Neuronal stem cell (in vitro differentiated cells): ENCODE results near the gene ANKRD44.

ENCODE experiments used
- DNase-seq: peaks from one replicate; pipeline ENCODE4 v3.0.0-alpha.2; 2013; ENCODE audit warnings: low spot score
- H2AFZ ChIP-seq: one replicate; pipeline ENCODE4 v1.6.1; 2013; ENCODE audit warnings: mild to moderate bottlenecking, low read length, inconsistent platforms
- H2AK5ac ChIP-seq: 2 replicates; pipeline ENCODE4 v1.6.1; 2013; ENCODE audit warnings: low read depth, mild to moderate bottlenecking, inconsistent platforms, low read length, moderate library complexity, mixed read lengths
- H2BK120ac ChIP-seq: 2 replicates; pipeline ENCODE4 v1.6.1; 2013; ENCODE audit warnings: low read depth, mild to moderate bottlenecking, inconsistent platforms, low read length, moderate library complexity, mixed read lengths
- H2BK12ac ChIP-seq: one replicate; pipeline ENCODE4 v1.6.1; 2013; ENCODE audit warnings: low read length, inconsistent platforms
- H2BK15ac ChIP-seq: 2 replicates; pipeline ENCODE4 v1.6.1; 2013; ENCODE audit warnings: mild to moderate bottlenecking, low read length, inconsistent platforms, mixed read lengths
- H2BK5ac ChIP-seq: one replicate; pipeline ENCODE4 v1.6.1; 2013; ENCODE audit warnings: inconsistent platforms, mild to moderate bottlenecking, low read length, moderate library complexity
- H3K14ac ChIP-seq: one replicate; pipeline ENCODE4 v1.6.1; 2013; ENCODE audit warnings: low read length, inconsistent platforms
- H3K18ac ChIP-seq: 2 replicates; pipeline ENCODE4 v1.6.1; 2013; ENCODE audit warnings: low read length, inconsistent platforms
- H3K23ac ChIP-seq: 2 replicates; pipeline ENCODE4 v1.6.1; 2013; ENCODE audit warnings: low read depth, mild to moderate bottlenecking, mixed read lengths, low read length, inconsistent platforms; ENCODE audit not compliant: poor library complexity
- H3K27ac ChIP-seq: replicated peaks from 3 replicates; pipeline ENCODE4 v1.5.1; 2013; ENCODE audit warnings: low read length, inconsistent platforms
- H3K27me3 ChIP-seq, 3 experiments: 2 replicates each; pipeline ENCODE4 v1.6.1; 2013; ENCODE audit warnings: low read length in 3 of 3, mild to moderate bottlenecking in 2 of 3, inconsistent platforms in 1 of 3, low read depth in 1 of 3, mixed read lengths in 1 of 3, moderate library complexity in 1 of 3; ENCODE audit not compliant: control insufficient read depth in 3 of 3, insufficient read depth in 3 of 3
- H3K36me3 ChIP-seq, 2 donors: replicated peaks in 1 of 2; 2 replicates each; pipeline ENCODE4 v1.6.1; 2013; ENCODE audit warnings: low read length in 2 of 2; ENCODE audit not compliant: control insufficient read depth in 2 of 2, insufficient read depth in 2 of 2
- H3K4ac ChIP-seq: 2 replicates; pipeline ENCODE4 v1.6.1; 2013; ENCODE audit warnings: inconsistent platforms, mild to moderate bottlenecking, low read length, moderate library complexity
- H3K4me1 ChIP-seq, 2 donors: 1 replicate in 1 of 2; 2 replicates in 1 of 2; pipeline ENCODE4 v1.6.1; 2013; ENCODE audit warnings: low read length in 2 of 2, low read depth in 1 of 2; ENCODE audit not compliant: control insufficient read depth in 2 of 2, insufficient read depth in 1 of 2
- H3K4me2 ChIP-seq: one replicate; pipeline ENCODE4 v1.6.1; 2013; ENCODE audit warnings: mild to moderate bottlenecking, low read length, inconsistent platforms; ENCODE audit not compliant: insufficient read depth, poor library complexity, severe bottlenecking
- H3K4me3 ChIP-seq, 2 donors: 2 replicates each; pipeline ENCODE4 v1.5.1; 2013; ENCODE audit warnings: low read length in 2 of 2, mild to moderate bottlenecking in 2 of 2, inconsistent platforms in 1 of 2, moderate library complexity in 1 of 2
- H3K79me1 ChIP-seq: one replicate; pipeline ENCODE4 v1.6.1; 2013; ENCODE audit warnings: low read depth, mild to moderate bottlenecking, inconsistent platforms, low read length, moderate library complexity
- H3K9ac ChIP-seq: one replicate; pipeline ENCODE4 v1.6.1; 2013; ENCODE audit warnings: mild to moderate bottlenecking, low read depth, low read length, inconsistent platforms; ENCODE audit not compliant: poor library complexity
- H3K9me3 ChIP-seq, 2 donors: replicated peaks in 1 of 2; 2 replicates each; pipeline versions ENCODE3 to v1.6.1; 2013; ENCODE audit warnings: low read length in 2 of 2, mild to moderate bottlenecking in 2 of 2, inconsistent platforms in 1 of 2, low read depth in 1 of 2, mixed read lengths in 1 of 2, moderate library complexity in 1 of 2; ENCODE audit not compliant: control insufficient read depth in 2 of 2, insufficient read depth in 1 of 2
- H4K8ac ChIP-seq: one replicate; pipeline ENCODE4 v1.6.1; 2013; ENCODE audit warnings: low read depth, mild to moderate bottlenecking, inconsistent platforms, low read length, moderate library complexity
- H4K91ac ChIP-seq: one replicate; pipeline ENCODE4 v1.6.1; 2013; ENCODE audit warnings: low read length, low read depth, mild to moderate bottlenecking, inconsistent platforms; ENCODE audit not compliant: poor library complexity
- WGBS, 2 donors: extraction: QIAGEN DNeasy Blood & Tissue Kit; methylation state at CpG; one replicate each; pipeline ENCODE4 v1.1.7; 2013; ENCODE audit warnings: missing lambda C conversion rate in 2 of 2, mixed read lengths in 1 of 2; ENCODE audit not compliant: insufficient read length in 2 of 2, insufficient replicate concordance in 1 of 2; ENCODE audit errors: extremely low coverage in 2 of 2; 5-methylcytosine and 5-hydroxymethylcytosine counted together

The ANKRD44 gene

GRCh38 chr2:197339496-197340220, 29.1 kb upstream of the ANKRD44 start:
- Histone ChIP-seq H3K27me3 (no peaks in the 10 kb centered on the region), H3K27ac (no peak overlapping the region), H3K14ac (no peak overlapping the region), H2BK120ac (no peak overlapping the region), H2BK12ac (no peak overlapping the region), H2BK5ac (no peak overlapping the region), H3K79me1 (no peaks in the 10 kb centered on the region), H4K91ac (no peak overlapping the region), H3K18ac (no peak overlapping the region), H3K4me3 (no peak overlapping the region), H3K4me2 (no peak overlapping the region), H3K36me3 (no peaks in the 10 kb centered on the region), H3K4ac (no peak overlapping the region), H3K4me1 (no peaks in the 10 kb centered on the region), H4K8ac (no peak overlapping the region), H3K23ac (no peak overlapping the region), H3K9me3 (no peaks in the 10 kb centered on the region), H3K9ac (no peak overlapping the region), H2BK15ac (no peak overlapping the region), H2AFZ (peak overlapping the region; percentile 31), H2AK5ac (no peak overlapping the region)
- DNase-seq: no peak
- no CpG with 5 or more reads among the region's 7 CpGs for WGBS, 2 donors

GRCh38 chr2:197339016-197339415, 28.4 kb upstream of the ANKRD44 start:
- Histone ChIP-seq H3K36me3 (no peaks in the 10 kb centered on the region), H3K4ac (no peak overlapping the region), H3K4me1 (no peaks in the 10 kb centered on the region), H3K4me3 (no peak overlapping the region), H3K27ac (no peak overlapping the region), H4K8ac (no peak overlapping the region), H2BK5ac (no peak overlapping the region), H3K9me3 (no peaks in the 10 kb centered on the region), H4K91ac (no peak overlapping the region), H3K4me2 (no peak overlapping the region), H3K27me3 (no peaks in the 10 kb centered on the region), H3K18ac (no peak overlapping the region), H2AFZ (peak overlapping the region; percentile 31), H2AK5ac (no peak overlapping the region), H3K9ac (no peak overlapping the region), H3K23ac (no peak overlapping the region), H2BK15ac (no peak overlapping the region), H2BK120ac (no peak overlapping the region), H3K14ac (no peak overlapping the region), H2BK12ac (no peak overlapping the region), H3K79me1 (no peaks in the 10 kb centered on the region)
- DNase-seq: no peak
- no CpG with 5 or more reads among the region's 8 CpGs for WGBS, 2 donors

GRCh38 chr2:197332641-197333040, 22.1 kb upstream of the ANKRD44 start:
- no peak overlapping the region for H3K14ac ChIP-seq
- H3K4ac ChIP-seq: no peak overlapping the region
- H2BK15ac ChIP-seq: no peak overlapping the region
- DNase-seq: no peak
- no peak overlapping the region for H2BK5ac ChIP-seq
- no peaks in the 10 kb centered on the region for H3K9me3 ChIP-seq
- no peak overlapping the region for H4K91ac ChIP-seq
- no peaks in the 10 kb centered on the region for H3K36me3 ChIP-seq
- H3K4me2 ChIP-seq: no peak overlapping the region
- no peak overlapping the region for H3K23ac ChIP-seq
- no peak overlapping the region for H3K4me3 ChIP-seq
- no CpG with 5 or more reads among the region's 2 CpGs for WGBS, 2 donors
- H2AK5ac ChIP-seq: no peak overlapping the region
- H2AFZ ChIP-seq: no peak overlapping the region
- no peaks in the 10 kb centered on the region for H3K79me1 ChIP-seq
- H3K9ac ChIP-seq: no peak overlapping the region
- no peaks in the 10 kb centered on the region for H3K27me3 ChIP-seq
- H3K4me1 ChIP-seq: no peaks in the 10 kb centered on the region
- no peak overlapping the region for H2BK120ac ChIP-seq
- no peak overlapping the region for H3K18ac ChIP-seq
- H2BK12ac ChIP-seq: no peak overlapping the region
- no peak overlapping the region for H4K8ac ChIP-seq
- H3K27ac ChIP-seq: no peak overlapping the region

DNA sequence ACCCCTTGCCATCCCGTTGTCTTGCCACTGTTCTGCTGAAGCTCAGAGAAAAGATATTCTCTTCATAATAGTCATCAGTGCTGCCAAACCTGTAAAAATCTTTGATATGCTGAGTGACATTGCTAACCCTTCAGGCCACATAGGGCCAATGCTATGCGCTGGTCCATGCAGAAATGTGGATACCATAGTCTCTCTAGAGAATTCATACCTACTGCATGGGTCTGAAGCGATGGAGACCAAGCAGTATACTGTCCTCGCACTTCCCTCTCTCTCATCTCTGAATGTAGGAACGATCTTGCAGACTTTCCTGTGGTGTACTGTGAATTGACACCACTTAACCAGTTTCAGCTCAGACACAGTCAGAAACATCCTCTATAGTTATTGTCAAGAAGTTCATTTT, 17.9 kb upstream of the ANKRD44 start:
- no peak overlapping the region for H2BK120ac ChIP-seq
- no peak overlapping the region for H2BK15ac ChIP-seq
- no CpG with 5 or more reads among the region's 5 CpGs for WGBS, 2 donors

More for the DNA sequence above, 17.9 kb upstream of the ANKRD44 start:
- DNase-seq: no peak
- Histone ChIP-seq H2BK12ac (no peak overlapping the region), H3K27me3 (no peaks in the 10 kb centered on the region), H3K23ac (no peak overlapping the region), H3K4me2 (no peak overlapping the region), H3K9me3 (no peaks in the 10 kb centered on the region), H2AK5ac (no peak overlapping the region), H3K4me3 (no peak overlapping the region), H3K9ac (no peak overlapping the region), H3K4me1 (no peaks in the 10 kb centered on the region), H4K91ac (no peak overlapping the region), H3K18ac (no peak overlapping the region), H3K79me1 (no peaks in the 10 kb centered on the region), H3K36me3 (no peaks in the 10 kb centered on the region), H3K14ac (no peak overlapping the region), H2AFZ (no peak overlapping the region), H4K8ac (no peak overlapping the region), H3K27ac (no peak overlapping the region), H3K4ac (no peak overlapping the region), H2BK5ac (no peak overlapping the region)
